ENCODE results near the gene C19orf12. TPM values are rescaled to one million over a fixed set of nuclear protein-coding genes. Genes with fewer than 3 reads are reported as not detected.

C19orf12 gene
- polyA plus RNA-seq, 1 experiment = 33.9 TPM

DNA sequence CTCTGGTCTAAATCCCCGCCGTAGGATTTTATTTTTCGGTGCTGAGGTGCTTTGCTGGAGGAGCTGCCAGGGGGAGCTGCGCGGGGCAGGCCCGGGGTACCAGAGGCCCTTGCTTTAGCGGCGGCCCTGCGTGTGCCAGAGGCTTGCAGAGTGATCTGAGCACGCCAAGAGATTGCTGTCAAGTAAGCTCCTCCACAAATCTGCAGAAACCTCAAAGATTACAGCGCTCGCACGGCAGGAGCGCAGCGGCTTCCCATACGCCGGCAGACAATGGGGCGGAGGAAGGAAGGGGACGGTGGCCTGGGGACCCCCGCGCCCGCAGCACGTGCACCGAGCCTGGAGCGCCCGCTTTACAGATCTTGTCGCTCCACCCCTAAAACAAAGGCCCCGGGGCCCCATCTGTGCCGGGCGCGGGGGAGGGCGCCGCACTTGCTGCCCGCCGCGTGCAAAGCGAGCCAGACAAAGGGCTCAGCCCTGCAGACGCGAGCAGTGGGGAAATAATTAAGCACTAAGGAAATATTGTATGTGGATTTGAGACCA is 9.1 kb upstream of the C19orf12 start:
- Histone ChIP-seq H3K36me3 (ENCODE audit: control insufficient read depth, insufficient read depth, low read length) (no peaks in the 10 kb centered on the region), H3K27me3 (ENCODE audit: control insufficient read depth, insufficient read depth, low read length) (peaks cover 14% of the 10 kb centered on the region), H3K4me3 (ENCODE audit: low read depth, low read length) (no peak overlapping the region)
- ChIA-PET POLR2A (interaction anchor here (0.6 kb wide), 1 partner anchor 118 kb away, joined by 3 read pairs; the partner anchor contains the start of gene POP4), CTCF (interaction anchor here (0.8 to 7.6 kb wide), 2 partner anchors 8 to 114 kb away, joined by 3 to 42 read pairs; no protein-coding TSS in a partner anchor)
- TF ChIP-seq, protein P1, sequence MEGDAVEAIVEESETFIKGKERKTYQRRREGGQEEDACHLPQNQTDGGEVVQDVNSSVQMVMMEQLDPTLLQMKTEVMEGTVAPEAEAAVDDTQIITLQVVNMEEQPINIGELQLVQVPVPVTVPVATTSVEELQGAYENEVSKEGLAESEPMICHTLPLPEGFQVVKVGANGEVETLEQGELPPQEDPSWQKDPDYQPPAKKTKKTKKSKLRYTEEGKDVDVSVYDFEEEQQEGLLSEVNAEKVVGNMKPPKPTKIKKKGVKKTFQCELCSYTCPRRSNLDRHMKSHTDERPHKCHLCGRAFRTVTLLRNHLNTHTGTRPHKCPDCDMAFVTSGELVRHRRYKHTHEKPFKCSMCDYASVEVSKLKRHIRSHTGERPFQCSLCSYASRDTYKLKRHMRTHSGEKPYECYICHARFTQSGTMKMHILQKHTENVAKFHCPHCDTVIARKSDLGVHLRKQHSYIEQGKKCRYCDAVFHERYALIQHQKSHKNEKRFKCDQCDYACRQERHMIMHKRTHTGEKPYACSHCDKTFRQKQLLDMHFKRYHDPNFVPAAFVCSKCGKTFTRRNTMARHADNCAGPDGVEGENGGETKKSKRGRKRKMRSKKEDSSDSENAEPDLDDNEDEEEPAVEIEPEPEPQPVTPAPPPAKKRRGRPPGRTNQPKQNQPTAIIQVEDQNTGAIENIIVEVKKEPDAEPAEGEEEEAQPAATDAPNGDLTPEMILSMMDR (IDR thresholded peaks at IDR 0.05; ENCODE audit: insufficient read depth, low read depth, low read length) = no peak
- no peak for DNase-seq (ENCODE audit: low read depth)

DNA sequence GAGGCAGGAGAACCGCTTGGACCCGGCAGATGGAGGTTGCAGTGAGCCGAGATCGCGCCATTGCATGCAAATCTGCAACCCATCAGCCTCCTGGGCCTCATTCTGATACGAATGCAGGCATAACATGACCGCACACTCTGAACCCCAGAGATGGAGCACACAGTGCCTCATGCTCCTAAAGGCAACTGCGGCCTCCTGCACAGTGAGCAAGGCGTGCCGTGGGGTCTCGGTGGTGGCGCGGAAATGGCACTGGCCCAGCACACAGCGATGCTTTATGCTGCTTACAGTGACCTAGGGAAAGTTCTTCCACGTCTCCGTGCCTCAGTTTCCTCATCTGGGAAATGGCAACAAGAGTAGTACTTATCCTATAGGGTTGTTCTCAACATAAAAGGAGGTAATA is 2.0 kb upstream of the C19orf12 start:
- POLR2A ChIA-PET = no interaction called here
- no peaks in the 10 kb centered on the region for H3K36me3 ChIP-seq (ENCODE audit: control insufficient read depth, insufficient read depth, low read length)
- no peak overlapping the region for H3K4me3 ChIP-seq (ENCODE audit: low read depth, low read length)
- no peaks in the 10 kb centered on the region for H3K27me3 ChIP-seq (ENCODE audit: control insufficient read depth, insufficient read depth, low read length)
- TF ChIP-seq, protein P1 (IDR thresholded peaks at IDR 0.05; ENCODE audit: insufficient read depth, low read depth, low read length) = no peak
- DNase-seq (ENCODE audit: low read depth) = no peak
- CTCF ChIA-PET = interaction anchor here (0.8 to 7.9 kb wide), 18 partner anchors 8 to 141 kb away, joined by 3 to 250 read pairs (median 6); partner anchors contain the start of gene POP4

DNA sequence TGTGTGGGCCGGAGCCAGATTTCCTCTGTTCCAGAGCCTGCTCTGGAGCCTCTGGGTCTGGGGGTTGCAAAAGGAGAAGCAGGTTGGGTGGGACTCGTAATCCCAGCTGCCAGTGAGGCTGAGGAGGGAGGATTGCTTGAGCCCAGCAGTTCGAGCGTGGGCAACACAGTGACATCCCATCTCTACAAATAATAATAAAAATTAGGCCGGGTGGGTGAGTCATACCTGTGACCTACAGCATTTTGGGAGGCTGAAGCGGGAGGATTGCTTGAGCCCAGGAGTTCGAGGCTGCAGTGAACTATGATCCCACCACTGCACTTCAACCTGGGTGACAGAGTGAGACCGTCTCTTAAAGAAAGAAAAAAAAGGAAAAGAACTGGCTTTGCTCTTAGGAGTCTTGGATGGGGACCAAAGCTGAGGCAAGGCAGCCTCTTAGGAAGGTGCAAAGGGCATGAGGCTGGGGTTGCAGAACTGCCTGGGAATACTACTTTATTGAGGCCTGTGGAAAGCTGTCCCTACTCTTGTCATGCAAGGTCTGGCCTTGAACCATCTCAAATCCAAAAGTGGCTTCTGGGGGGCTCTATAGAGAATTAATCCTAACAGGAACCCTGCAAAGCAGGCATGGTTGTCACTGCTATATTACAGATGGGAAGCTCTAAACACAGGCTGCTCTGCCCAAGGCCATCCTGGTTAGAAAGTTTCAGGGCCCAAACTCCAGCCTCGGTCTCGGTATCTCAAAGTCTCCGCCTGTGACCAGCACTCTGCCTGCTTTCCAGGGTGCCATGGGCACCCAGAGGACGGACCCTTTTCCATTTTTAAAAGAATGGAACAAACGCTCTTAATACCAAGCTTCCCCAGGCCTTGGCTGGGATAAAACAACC is 880 bp upstream of the C19orf12 start:
- TF ChIP-seq, protein P1 (IDR thresholded peaks at IDR 0.05; ENCODE audit: insufficient read depth, low read depth, low read length) = no peak
- H3K36me3 ChIP-seq (ENCODE audit: control insufficient read depth, insufficient read depth, low read length) = no peaks in the 10 kb centered on the region; the same call in 1 of the 2 replicates
- ChIA-PET POLR2A (no interaction called here), CTCF (interaction anchor here (0.6 to 7.9 kb wide), 30 partner anchors 9 to 232 kb away, joined by 3 to 250 read pairs (median 5); partner anchors contain the start of gene POP4)
- no peaks in the 10 kb centered on the region for H3K27me3 ChIP-seq (ENCODE audit: control insufficient read depth, insufficient read depth, low read length)
- DNase-seq (ENCODE audit: low read depth) = no peak
- peak overlapping the region; percentile 89 for H3K4me3 ChIP-seq (ENCODE audit: low read depth, low read length)

DNA sequence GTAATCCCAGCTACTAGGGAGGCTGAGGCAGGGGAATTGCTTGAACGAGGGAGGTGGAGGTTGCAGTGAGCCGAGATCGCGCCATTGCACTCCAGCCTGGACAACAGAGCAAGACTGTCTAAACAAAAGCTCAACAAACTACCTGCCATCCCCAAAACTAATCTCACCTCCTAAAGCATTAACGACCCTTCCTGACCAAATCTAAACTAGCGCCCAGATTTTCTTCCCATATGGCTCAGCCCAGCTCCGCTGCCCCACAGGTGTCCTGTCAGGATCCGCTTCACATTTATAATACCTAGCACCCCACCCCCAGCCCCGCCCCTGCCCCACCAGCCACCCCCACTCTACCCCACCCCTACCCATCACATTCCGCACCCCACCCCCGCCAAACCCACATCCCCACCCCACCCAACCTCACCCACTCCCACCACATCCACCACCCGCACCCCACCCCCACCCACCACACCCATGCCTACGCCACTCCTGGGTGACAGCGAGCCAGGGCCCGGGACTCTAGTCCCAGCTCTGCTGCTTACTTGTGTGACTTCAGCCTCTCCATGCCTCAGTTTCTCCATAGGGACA is 599 bp downstream of the C19orf12 start:
- Histone ChIP-seq H3K36me3 (ENCODE audit: control insufficient read depth, insufficient read depth, low read length) (peaks cover 1% of the 10 kb centered on the region; the same call in 1 of the 2 replicates), H3K4me3 (ENCODE audit: low read depth, low read length) (peak overlapping the region; percentile 89), H3K27me3 (ENCODE audit: control insufficient read depth, insufficient read depth, low read length) (no peaks in the 10 kb centered on the region)
- DNase-seq (ENCODE audit: low read depth) = no peak
- CTCF ChIA-PET = interaction anchor here (0.6 to 7.9 kb wide), 9 partner anchors 10 to 1116 kb away, joined by 3 to 250 read pairs (median 4); partner anchors contain the start of gene POP4
- POLR2A ChIA-PET = no interaction called here
- TF ChIP-seq, protein P1 (IDR thresholded peaks at IDR 0.05; ENCODE audit: insufficient read depth, low read depth, low read length) = no peak

Measured in BJ (cell line).